Bone marrow (tissue), 2 donors: ENCODE results near the gene COBLL1.

Experiments
- DNase-seq, 2 donors: peaks; one replicate each; lab custom pipeline; 2025; lab: John Stamatoyannopoulos, UW

COBLL1 gene

GRCh38 chr2:164818149-164819136, 23.2 kb downstream of the COBLL1 start:
- DNase-seq = no peak

GRCh38 chr2:164816900-164817299, 24.7 kb downstream of the COBLL1 start:
- DNase-seq = no peak

- DNase-seq = no peak
Measured at GRCh38 chr2:164816046-164816445, 25.6 kb downstream of the COBLL1 start.

- DNase-seq = no peak
Measured at GRCh38 chr2:164815071-164815793, 26.4 kb downstream of the COBLL1 start.

DNA sequence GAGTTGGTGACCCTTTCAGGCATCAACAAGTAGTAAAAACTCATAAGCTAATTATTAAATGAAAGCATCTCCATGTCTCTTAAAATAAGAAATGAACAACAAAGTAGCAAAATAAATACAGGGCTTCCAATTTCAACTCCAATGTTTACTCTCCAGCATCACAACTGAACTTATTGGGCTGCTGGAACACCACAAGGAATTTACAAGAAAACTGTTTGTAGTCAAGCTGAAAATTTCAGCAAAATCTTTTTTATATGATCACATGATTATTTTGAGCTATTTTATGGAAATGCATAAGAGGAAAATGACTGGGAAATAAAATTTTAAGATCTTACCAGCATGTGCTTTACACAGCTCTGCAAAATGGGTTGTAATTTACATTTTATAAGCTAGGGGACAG, 28.1 kb downstream of the COBLL1 start:
- no peak for DNase-seq

GRCh38 chr2:164812378-164812777, 29.2 kb downstream of the COBLL1 start:
- DNase-seq = no peak

DNA sequence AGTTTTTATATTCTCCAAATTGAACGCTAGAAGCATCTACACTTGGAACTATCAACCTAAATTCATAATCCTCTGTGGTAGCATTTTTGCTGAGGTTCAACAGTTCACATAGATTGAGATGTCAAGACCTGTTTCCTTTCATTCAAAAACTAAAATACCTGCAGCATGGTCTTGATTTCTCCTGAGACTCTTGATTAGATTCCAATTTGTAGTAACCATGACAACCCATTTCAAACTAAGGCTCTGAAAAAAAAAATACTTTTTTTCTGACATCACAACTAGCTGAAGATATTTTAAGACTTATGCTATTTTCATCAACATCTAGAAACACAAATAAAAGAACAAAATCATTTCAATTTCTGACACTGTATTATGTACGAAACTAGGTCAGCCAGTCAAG, 29.8 kb downstream of the COBLL1 start:
- DNase-seq = no peak

DNA sequence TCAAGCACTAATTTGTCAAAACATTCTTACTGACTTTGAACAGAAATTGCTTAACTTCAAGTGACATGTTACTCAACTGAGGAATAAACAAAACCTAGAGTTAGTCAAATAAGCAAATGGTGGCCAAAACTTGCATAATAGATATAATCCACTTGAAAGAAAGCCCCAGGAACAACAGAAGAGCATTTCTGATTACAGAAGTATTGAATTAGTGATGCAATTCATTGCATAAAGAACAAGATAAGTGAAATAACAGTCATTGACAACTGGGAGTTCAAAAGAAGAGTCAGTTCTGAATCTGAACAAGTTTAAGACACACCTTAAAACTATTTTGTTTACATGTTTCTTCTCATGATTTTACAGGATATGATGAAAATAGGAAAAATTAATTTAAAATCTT, 30.8 kb downstream of the COBLL1 start:
- DNase-seq = no peak

- no peak for DNase-seq
Measured at GRCh38 chr2:164808776-164809175, 32.8 kb downstream of the COBLL1 start.

- no peak for DNase-seq
Measured at GRCh38 chr2:164803776-164804466, 37.7 kb downstream of the COBLL1 start.

- no peak for DNase-seq
Measured at GRCh38 chr2:164802095-164802707, 39.4 kb downstream of the COBLL1 start.

GRCh38 chr2:164800572-164800971, 41.1 kb downstream of the COBLL1 start:
- no peak for DNase-seq

- DNase-seq = no peak
Measured at GRCh38 chr2:164797627-164798026, 44.0 kb downstream of the COBLL1 start.

DNA sequence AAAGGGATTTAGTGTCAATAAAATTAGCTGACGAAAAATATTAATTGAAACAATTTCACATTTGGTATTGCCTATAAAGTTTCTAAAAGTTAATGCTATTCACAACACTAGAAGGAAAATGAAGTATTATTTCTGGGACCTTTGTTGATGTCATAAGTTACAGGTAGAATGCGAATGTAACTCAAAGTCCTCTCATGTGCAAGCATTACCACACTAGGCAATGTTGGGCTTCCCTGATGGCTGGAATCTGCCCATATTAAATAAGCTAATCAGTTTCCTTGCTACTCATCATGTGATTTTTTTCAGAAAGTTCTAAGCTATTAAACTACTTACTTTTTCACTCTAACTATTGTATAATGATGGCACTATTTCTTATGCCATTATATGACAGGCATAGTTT, 44.6 kb downstream of the COBLL1 start:
- DNase-seq = no peak

- DNase-seq = no peak
Measured at GRCh38 chr2:164794432-164795231, 47.0 kb downstream of the COBLL1 start.

GRCh38 chr2:164794016-164794415, 47.6 kb downstream of the COBLL1 start:
- no peak for DNase-seq

GRCh38 chr2:164793529-164793928, 48.1 kb downstream of the COBLL1 start:
- DNase-seq = no peak

DNA sequence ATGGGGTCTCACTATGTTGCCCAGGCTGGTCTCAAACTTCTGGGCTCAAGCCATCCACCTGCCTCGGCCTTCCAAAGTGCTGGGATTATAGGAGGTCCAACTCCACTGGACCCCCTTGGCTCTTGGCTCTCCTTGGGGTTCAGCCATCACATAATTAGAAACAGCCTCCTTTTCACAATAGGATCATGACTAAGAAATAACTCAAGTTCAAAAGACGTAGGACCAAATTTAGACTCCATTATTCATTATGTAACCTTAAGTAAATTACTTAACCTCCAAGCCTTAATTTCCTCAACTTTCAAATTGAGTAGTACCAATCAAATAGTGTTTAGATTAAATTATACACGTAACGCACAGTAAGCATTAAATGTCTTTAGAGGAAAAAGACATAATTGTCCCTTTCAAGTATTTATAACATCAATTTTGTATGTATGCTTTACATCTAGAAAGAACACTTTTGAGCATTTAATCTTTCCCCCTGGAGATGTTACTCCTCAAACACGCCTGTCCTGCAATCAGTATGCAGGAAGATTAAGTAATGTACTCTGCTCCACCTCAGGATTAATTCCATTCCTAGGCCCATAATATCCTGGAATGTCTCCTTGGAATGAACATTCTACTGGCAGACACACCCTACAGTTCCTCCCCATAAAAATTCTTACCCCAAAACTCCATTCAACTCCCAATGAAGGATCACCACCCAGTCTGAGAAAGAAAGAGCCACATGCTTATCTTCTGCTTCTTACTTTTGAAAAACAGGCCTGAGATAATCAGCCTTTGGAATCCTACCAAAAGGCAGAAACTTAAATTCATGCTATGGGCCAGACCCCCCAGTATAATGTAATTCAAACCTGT, 49.1 kb downstream of the COBLL1 start:
- no peak for DNase-seq

- DNase-seq = no peak
Measured at GRCh38 chr2:164789968-164790367, 51.7 kb downstream of the COBLL1 start.

DNA sequence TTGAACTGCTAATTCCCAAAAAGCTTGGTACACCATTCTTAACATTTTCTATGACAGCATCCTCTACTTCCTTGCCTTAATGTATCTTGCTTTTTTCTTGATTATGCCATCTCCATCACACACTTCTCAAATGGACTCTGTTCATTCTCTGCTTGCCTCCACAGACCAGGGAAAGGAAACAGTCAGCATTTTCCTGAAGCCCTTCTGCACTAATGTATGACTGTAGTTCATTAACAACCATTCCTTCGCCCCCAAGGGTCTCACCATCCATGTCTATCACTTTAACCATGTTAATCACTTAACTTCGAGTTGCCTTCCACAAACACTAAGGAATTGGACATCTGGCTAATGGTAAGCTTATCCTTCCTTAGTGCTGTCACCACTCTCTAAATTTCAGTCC, 54.8 kb downstream of the COBLL1 start:
- DNase-seq = no peak
